ENCODE measurements around the gene KCNA10. TPM values are rescaled to one million over a fixed set of nuclear protein-coding genes. Genes with fewer than 3 reads are reported as not detected.

The KCNA10 gene
- total RNA-seq, 1 experiment from 2014 or later: not detected

DNA sequence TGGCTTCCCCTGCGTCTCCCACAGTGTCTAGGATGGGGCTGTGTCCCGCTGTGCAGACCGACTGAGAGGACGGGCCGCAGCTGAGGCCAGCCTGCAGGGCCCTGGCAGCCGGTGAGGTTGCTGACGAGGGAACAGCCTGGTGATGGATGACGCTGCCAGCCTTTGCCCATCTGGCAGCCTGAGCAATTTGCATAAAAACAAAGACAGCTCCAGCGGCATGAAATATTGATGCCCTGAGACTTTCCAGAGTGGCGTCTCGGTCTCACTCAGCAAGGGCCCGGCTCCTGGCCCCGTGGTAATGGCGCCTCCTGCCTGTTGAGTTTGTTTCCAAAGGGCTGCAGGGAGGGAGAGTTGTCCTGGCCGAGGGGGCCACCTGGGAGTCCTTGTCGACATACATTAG is 19.1 kb upstream of the KCNA10 start:
- intact Hi-C loops (cut with micrococcal nuclease): no loop called here
- H3K4me2 ChIP-seq (ENCODE audit: low read length): no peak overlapping the region
- POLR2A ChIA-PET: no interaction called here
- no peaks in the 10 kb centered on the region for H3K9me3 ChIP-seq (ENCODE audit: control insufficient read depth in 1 of 2, insufficient read depth in 1 of 2, low read depth in 1 of 2, low read length in 2 of 2)
- no peaks in the 10 kb centered on the region for H3K79me2 ChIP-seq (ENCODE audit: insufficient read depth, low read length)
- no peaks in the 10 kb centered on the region for H4K20me1 ChIP-seq (ENCODE audit: insufficient read depth)
- no peak overlapping the region for H3K27ac ChIP-seq (ENCODE audit: low read depth, low read length)
- no TSS peak for BruUV-seq (replicated peaks)
- CTCF ChIA-PET: no interaction called here
- no peak for ATAC-seq
- H3K36me3 ChIP-seq (ENCODE audit: control insufficient read depth in 1 of 2, insufficient read depth in 2 of 2, low read length in 2 of 2): no peaks in the 10 kb centered on the region
- RAD21 ChIA-PET (ENCODE audit: low non-redundant PET in 1 of 2, low total read pairs in 2 of 2, uncharacterized antibody in 2 of 2, unreplicated experiment in 2 of 2): no interaction called here
- H3K4me3 ChIP-seq (replicated peaks in 1 of 2; ENCODE audit: low read depth in 1 of 2, low read length in 2 of 2): no peak overlapping the region
- H3K27me3 ChIP-seq (ENCODE audit: insufficient read depth, low read length): peaks cover 48% of the 10 kb centered on the region
- no peaks in the 10 kb centered on the region for H3K9me2 ChIP-seq (ENCODE audit: insufficient read depth)
- DNase-seq (ENCODE audit: low read depth, low spot score): no peak
- H3K9ac ChIP-seq (ENCODE audit: low read length): no peak overlapping the region
- TF ChIP-seq RAD21 (IDR thresholded peaks at IDR 0.05; ENCODE audit: low read depth) (no peak), EGR1 (IDR thresholded peaks at IDR 0.05; ENCODE audit: low read depth) (no peak), CEBPB (IDR thresholded peaks at IDR 0.05; ENCODE audit: low read depth) (no peak), JUND (IDR thresholded peaks at IDR 0.05) (no peak), ELF1 (IDR thresholded peaks at IDR 0.05; ENCODE audit: borderline replicate concordance, low read depth) (no peak), ZFX (IDR thresholded peaks at IDR 0.05) (no peak), ZNF274 (IDR thresholded peaks at IDR 0.05; ENCODE audit: low read depth, low read length) (no peak), EZH2 (IDR thresholded peaks at IDR 0.05) (no peak), SP1 (IDR thresholded peaks at IDR 0.05; ENCODE audit: low read depth) (no peak), YY1 (IDR thresholded peaks at IDR 0.05; ENCODE audit: extremely low read depth, insufficient replicate concordance, low read depth, low read length) (no peak), POLR2AphosphoS5 (IDR thresholded peaks at IDR 0.05; ENCODE audit: low read depth, low read length) (no peak)
- TF ChIP-seq, protein P1, sequence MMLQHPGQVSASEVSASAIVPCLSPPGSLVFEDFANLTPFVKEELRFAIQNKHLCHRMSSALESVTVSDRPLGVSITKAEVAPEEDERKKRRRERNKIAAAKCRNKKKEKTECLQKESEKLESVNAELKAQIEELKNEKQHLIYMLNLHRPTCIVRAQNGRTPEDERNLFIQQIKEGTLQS (IDR thresholded peaks at IDR 0.05): no peak
- TF ChIP-seq, protein P2, sequence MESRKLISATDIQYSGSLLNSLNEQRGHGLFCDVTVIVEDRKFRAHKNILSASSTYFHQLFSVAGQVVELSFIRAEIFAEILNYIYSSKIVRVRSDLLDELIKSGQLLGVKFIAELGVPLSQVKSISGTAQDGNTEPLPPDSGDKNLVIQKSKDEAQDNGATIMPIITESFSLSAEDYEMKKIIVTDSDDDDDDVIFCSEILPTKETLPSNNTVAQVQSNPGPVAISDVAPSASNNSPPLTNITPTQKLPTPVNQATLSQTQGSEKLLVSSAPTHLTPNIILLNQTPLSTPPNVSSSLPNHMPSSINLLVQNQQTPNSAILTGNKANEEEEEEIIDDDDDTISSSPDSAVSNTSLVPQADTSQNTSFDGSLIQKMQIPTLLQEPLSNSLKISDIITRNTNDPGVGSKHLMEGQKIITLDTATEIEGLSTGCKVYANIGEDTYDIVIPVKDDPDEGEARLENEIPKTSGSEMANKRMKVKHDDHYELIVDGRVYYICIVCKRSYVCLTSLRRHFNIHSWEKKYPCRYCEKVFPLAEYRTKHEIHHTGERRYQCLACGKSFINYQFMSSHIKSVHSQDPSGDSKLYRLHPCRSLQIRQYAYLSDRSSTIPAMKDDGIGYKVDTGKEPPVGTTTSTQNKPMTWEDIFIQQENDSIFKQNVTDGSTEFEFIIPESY (IDR thresholded peaks at IDR 0.05; ENCODE audit: extremely low read depth, insufficient replicate concordance, low read length): no peak
- TF ChIP-seq, protein P3, sequence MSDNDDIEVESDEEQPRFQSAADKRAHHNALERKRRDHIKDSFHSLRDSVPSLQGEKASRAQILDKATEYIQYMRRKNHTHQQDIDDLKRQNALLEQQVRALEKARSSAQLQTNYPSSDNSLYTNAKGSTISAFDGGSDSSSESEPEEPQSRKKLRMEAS (IDR thresholded peaks at IDR 0.05): no peak
- H3K4me1 ChIP-seq (ENCODE audit: control insufficient read depth in 1 of 2, insufficient read depth in 2 of 2, low read length in 2 of 2): no peaks in the 10 kb centered on the region
- no peak overlapping the region for H2AFZ ChIP-seq (ENCODE audit: low read depth, low read length, poor library complexity, severe bottlenecking)
